HFFc6 (cell line): Measurements from ENCODE around the gene MAP3K20. TPM values are rescaled to one million over a fixed set of nuclear protein-coding genes. Genes with fewer than 3 reads are reported as not detected.
"Not testable (repeated sequence)": the region's sequence is repeated elsewhere in the genome, so short reads cannot be mapped to it uniquely, and the experiment has no call there.

Experiments
- DNase-seq: peaks from one replicate; pipeline ENCODE4 v3.0.0-alpha.2; 2018
- H3K27ac Mint-ChIP-seq: 2 replicates; pipeline ENCODE4 v1.8.0; 2020; ENCODE audit warnings: mild to moderate bottlenecking, mixed read lengths
- H3K27me3 Mint-ChIP-seq: 2 replicates; pipeline ENCODE4 v1.8.0; 2021; ENCODE audit warnings: mild to moderate bottlenecking, moderate library complexity, mixed read lengths; ENCODE audit not compliant: insufficient read depth
- H3K36me3 Mint-ChIP-seq: 2 replicates; pipeline ENCODE4 v1.8.0; 2021; ENCODE audit warnings: low read depth, mixed read lengths
- H3K4me1 Mint-ChIP-seq: 2 replicates; pipeline ENCODE4 v1.8.0; 2020; ENCODE audit warnings: low read depth, mixed read lengths
- H3K4me3 Mint-ChIP-seq: 2 replicates; pipeline ENCODE4 v1.8.0; 2020; ENCODE audit warnings: mild to moderate bottlenecking, moderate library complexity, mixed read lengths
- H3K9me3 Mint-ChIP-seq: 2 replicates; pipeline ENCODE4 v1.8.0; 2020; ENCODE audit warnings: mild to moderate bottlenecking, mixed read lengths
- CTCF ChIP-seq: fragments of 200-600 bp; sonication (generic); IDR thresholded peaks from 2 replicates; pipeline ENCODE4 v1.5.0; 2021; ENCODE audit warnings: antibody characterized with exemption, mild to moderate bottlenecking
- total RNA-seq, 6 experiments: library from RNA; stranded (reverse); fragmentation: NEBNext Ultra II Directional; extraction: Animal tissue kit (Norgen Biotek cat#: 25700); gene quantifications; 2 replicates in 1 of 6; 3 replicates in 5 of 6; pipeline ENCODE4 v1.2.3, GENCODE V29; 2021

MAP3K20 gene
- total RNA-seq, 6 experiments from 2014 or later, result 126 to 150 (median 134) TPM

- Mint-ChIP-seq H3K9me3 (peaks cover 14% of the 10 kb centered on the region), H3K27ac (no peak overlapping the region), H3K36me3 (peaks cover 8% of the 10 kb centered on the region), H3K4me1 (no peaks in the 10 kb centered on the region), H3K4me3 (no peak overlapping the region), H3K27me3 (peaks cover 18% of the 10 kb centered on the region)
- no peak for DNase-seq
- TF ChIP-seq CTCF, result no peak
These were observed 229.7 kb downstream of the MAP3K20 start for GRCh38 chr2:173305303-173305702.

GRCh38 chr2:173307293-173307692, 231.6 kb downstream of the MAP3K20 start:
- TF ChIP-seq CTCF, result no peak
- Mint-ChIP-seq H3K4me3 (no peak overlapping the region), H3K27ac (no peak overlapping the region), H3K4me1 (no peaks in the 10 kb centered on the region), H3K27me3 (peaks cover 20% of the 10 kb centered on the region), H3K9me3 (no peaks in the 10 kb centered on the region), H3K36me3 (no peaks in the 10 kb centered on the region)
- no peak for DNase-seq

- peaks cover 19% of the 10 kb centered on the region for H3K27me3 Mint-ChIP-seq
- H3K36me3 Mint-ChIP-seq, H3K9me3 Mint-ChIP-seq, H3K4me3 Mint-ChIP-seq, DNase-seq, H3K27ac Mint-ChIP-seq, H3K4me1 Mint-ChIP-seq: not testable (repeated sequence)
These were observed 233.7 kb downstream of the MAP3K20 start for GRCh38 chr2:173309370-173309769.

- Mint-ChIP-seq H3K9me3 (no peaks in the 10 kb centered on the region), H3K27ac (no peak overlapping the region), H3K27me3 (peaks cover 16% of the 10 kb centered on the region), H3K4me1 (no peaks in the 10 kb centered on the region), H3K4me3 (no peak overlapping the region), H3K36me3 (no peaks in the 10 kb centered on the region)
- DNase-seq, result no peak
- no peak for TF ChIP-seq CTCF
These were observed 236.4 kb downstream of the MAP3K20 start for GRCh38 chr2:173311844-173312606.
